ENCODE data around the gene MZF1. TPM values are rescaled to one million over a fixed set of nuclear protein-coding genes. Genes with fewer than 3 reads are reported as not detected.

The MZF1 gene
- total and polyA plus RNA-seq, 9 of the 15 experiments (the other 6 are each of a cell fraction or from before 2014, with no cell fraction given): 0.31 to 29.3 (median 11.5) TPM

- TF ChIP-seq ZMIZ1 (IDR thresholded peaks at IDR 0.05; ENCODE audit: low read depth in 2 of 2, low read length in 2 of 2) (peak in 1 of 2 experiments; percentile 56; a peak in 1 of 4 replicates), SMAD2 (IDR thresholded peaks at IDR 0.05; ENCODE audit: low read depth, low read length) (no peak), HOXB6 (CRISPR knock-in tag; IDR thresholded peaks at IDR 0.05; ENCODE audit: borderline replicate concordance) (no peak), SIN3B (IDR thresholded peaks at IDR 0.05; ENCODE audit: low read depth) (peak; percentile 99), LCOR (CRISPR knock-in tag; IDR thresholded peaks at IDR 0.05) (peak; percentile 86), TEAD4 (IDR thresholded peaks at IDR 0.05; ENCODE audit: low read length) (peak; percentile 84), TEAD4 (CRISPR knock-in tag; IDR thresholded peaks at IDR 0.05; ENCODE audit: borderline replicate concordance) (peak; percentile 80), ZFP30 (CRISPR knock-in tag; IDR thresholded peaks at IDR 0.05; ENCODE audit: borderline replicate concordance) (no peak), CREBBP (IDR thresholded peaks at IDR 0.05; ENCODE audit: low read depth, low read length) (no peak), ZNF140 (CRISPR knock-in tag; IDR thresholded peaks at IDR 0.05) (no peak), TEAD2 (tag; IDR thresholded peaks at IDR 0.05) (no peak), ZNF764 (CRISPR knock-in tag; IDR thresholded peaks at IDR 0.05; ENCODE audit: low read depth) (peak; percentile 22; the same call in 1 of the 2 replicates), MAFK (IDR thresholded peaks at IDR 0.05; ENCODE audit: low read length) (no peak), CEBPG (CRISPR knock-in tag; IDR thresholded peaks at IDR 0.05) (no peak), CEBPG (tag; conservative IDR thresholded peaks at IDR 0.05 in 1 of 2, IDR thresholded peaks at IDR 0.05 in 1 of 2) (no peak), SRSF9 (IDR thresholded peaks at IDR 0.05; ENCODE audit: borderline replicate concordance, low read depth, low read length) (no peak), ETS2 (tag; IDR thresholded peaks at IDR 0.05; ENCODE audit: borderline replicate concordance, poor library complexity, severe bottlenecking) (no peak), ZFX (CRISPR knock-in tag; IDR thresholded peaks at IDR 0.05) (peak; percentile 100), ZNF277 (CRISPR knock-in tag; IDR thresholded peaks at IDR 0.05; ENCODE audit: borderline replicate concordance) (no peak), BRD9 (IDR thresholded peaks at IDR 0.05; ENCODE audit: low read depth, partially characterized antibody) (peak; percentile 63)
These were observed 53.5 kb downstream of the MZF1 start, which contains the start of gene ZBTB45 (continued) for GRCh38 chr19:58519355-58520256.

All from K562 (cell line).